Measurements from ENCODE around the gene SPATA21.
"Not testable (repeated sequence)": the region's sequence is repeated elsewhere in the genome, so short reads cannot be mapped to it uniquely, and the experiment has no call there.

GRCh38 chr1:16483146-16483545, 45.9 kb upstream of the SPATA21 start:
- TF ChIP-seq EZH2 (IDR thresholded peaks at IDR 0.05; ENCODE audit: insufficient read depth, low read length), result not testable (repeated sequence)
- TF ChIP-seq, protein P1, sequence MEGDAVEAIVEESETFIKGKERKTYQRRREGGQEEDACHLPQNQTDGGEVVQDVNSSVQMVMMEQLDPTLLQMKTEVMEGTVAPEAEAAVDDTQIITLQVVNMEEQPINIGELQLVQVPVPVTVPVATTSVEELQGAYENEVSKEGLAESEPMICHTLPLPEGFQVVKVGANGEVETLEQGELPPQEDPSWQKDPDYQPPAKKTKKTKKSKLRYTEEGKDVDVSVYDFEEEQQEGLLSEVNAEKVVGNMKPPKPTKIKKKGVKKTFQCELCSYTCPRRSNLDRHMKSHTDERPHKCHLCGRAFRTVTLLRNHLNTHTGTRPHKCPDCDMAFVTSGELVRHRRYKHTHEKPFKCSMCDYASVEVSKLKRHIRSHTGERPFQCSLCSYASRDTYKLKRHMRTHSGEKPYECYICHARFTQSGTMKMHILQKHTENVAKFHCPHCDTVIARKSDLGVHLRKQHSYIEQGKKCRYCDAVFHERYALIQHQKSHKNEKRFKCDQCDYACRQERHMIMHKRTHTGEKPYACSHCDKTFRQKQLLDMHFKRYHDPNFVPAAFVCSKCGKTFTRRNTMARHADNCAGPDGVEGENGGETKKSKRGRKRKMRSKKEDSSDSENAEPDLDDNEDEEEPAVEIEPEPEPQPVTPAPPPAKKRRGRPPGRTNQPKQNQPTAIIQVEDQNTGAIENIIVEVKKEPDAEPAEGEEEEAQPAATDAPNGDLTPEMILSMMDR (IDR thresholded peaks at IDR 0.05; ENCODE audit: insufficient read depth, low read depth, low read length), result not testable (repeated sequence)
